Measurements from ENCODE around the gene MCM3AP.

MCM3AP gene

DNA sequence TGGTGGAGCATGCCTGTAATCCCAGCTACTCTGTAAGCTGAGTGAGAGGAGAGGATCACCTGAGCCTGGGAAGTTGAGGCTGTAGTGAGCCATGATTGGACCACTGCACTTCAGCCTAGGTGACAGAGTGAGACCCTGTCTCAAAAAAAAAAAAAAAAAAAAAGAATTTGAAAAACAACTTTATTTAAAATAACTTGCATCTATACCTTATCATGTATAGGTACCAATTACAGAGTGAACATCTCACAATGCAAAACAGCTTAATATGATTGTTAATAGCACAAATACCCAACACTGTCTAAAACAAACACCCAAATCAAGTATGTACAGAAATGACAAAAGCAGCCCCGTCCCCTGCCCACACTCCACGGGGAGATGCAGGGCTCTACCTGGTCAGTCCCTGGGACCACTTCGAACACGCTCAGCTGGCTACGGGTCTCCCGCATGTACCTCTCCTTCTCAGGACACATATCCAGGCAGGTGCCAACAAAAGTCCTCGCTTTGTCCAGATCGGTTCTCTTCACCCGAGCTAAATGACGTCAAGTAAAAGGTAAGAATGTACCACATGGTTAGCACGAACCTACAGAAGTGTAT, 10.5 kb downstream of the MCM3AP start:
- H3K4me3 ChIP-seq (ENCODE audit: insufficient read depth, low read depth, low read length, poor library complexity, severe bottlenecking), result no peak overlapping the region
- no peaks in the 10 kb centered on the region for H3K27me3 ChIP-seq (replicated peaks; ENCODE audit: control insufficient read depth, insufficient read depth, low read length, poor library complexity, severe bottlenecking)
- DNase-seq, result no peak
- no peaks in the 10 kb centered on the region for H3K4me1 ChIP-seq (ENCODE audit: control insufficient read depth, insufficient read depth, low read length, poor library complexity, severe bottlenecking)
- peaks cover 68% of the 10 kb centered on the region for H3K36me3 ChIP-seq (ENCODE audit: control insufficient read depth, insufficient read depth, low read length)
- H3K27ac ChIP-seq (ENCODE audit: insufficient read depth, low read length, poor library complexity, severe bottlenecking), result no peak overlapping the region
- H3K9me3 ChIP-seq (ENCODE audit: control insufficient read depth, low read length), result no peaks in the 10 kb centered on the region

DNA sequence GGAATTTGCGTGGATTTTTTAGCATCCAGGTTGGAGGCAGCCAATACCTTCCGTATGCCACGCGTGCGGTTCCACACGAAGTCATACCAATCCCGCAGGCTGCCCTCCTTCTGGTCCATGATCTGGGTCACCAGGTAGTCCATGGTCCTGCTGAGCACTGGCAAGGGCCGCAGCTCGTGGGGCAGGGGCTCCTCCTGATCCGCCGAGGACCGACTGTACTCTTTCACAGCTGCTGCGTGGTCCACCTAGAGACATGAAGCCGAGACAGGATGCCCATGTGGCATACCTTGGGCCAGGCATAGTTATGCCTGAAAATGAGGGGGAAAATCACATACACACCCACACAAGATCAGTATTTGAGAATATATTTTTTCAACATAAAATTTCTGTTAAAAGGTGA, 12.1 kb downstream of the MCM3AP start:
- Histone ChIP-seq H3K9me3 (ENCODE audit: control insufficient read depth, low read length) (no peaks in the 10 kb centered on the region), H3K27me3 (replicated peaks; ENCODE audit: control insufficient read depth, insufficient read depth, low read length, poor library complexity, severe bottlenecking) (no peaks in the 10 kb centered on the region), H3K4me1 (ENCODE audit: control insufficient read depth, insufficient read depth, low read length, poor library complexity, severe bottlenecking) (no peaks in the 10 kb centered on the region), H3K4me3 (ENCODE audit: insufficient read depth, low read depth, low read length, poor library complexity, severe bottlenecking) (no peak overlapping the region), H3K27ac (ENCODE audit: insufficient read depth, low read length, poor library complexity, severe bottlenecking) (no peak overlapping the region), H3K36me3 (ENCODE audit: control insufficient read depth, insufficient read depth, low read length) (peaks cover 67% of the 10 kb centered on the region)
- DNase-seq, result no peak

DNA sequence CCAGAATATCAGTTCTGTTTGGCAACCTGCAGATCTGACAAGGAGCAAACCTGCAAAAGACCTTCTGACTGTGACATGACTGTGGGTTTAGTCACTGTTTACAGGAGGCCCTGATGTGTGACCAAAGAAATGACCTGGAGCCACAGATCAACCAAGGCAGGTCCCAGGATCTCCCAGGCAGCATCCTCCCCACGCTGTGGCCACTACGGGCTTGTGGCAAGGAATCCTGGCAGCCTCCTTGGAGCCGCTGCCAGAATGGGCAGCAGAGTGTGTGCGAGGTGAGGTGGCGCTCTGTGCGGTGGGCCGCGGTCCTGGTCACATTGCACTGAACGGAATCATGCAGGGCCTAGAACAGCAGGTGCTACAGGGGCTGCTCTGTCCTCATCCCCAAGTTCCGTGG, 15.9 kb downstream of the MCM3AP start:
- H3K36me3 ChIP-seq (ENCODE audit: control insufficient read depth, insufficient read depth, low read length), result peaks cover 81% of the 10 kb centered on the region
- no peaks in the 10 kb centered on the region for H3K9me3 ChIP-seq (ENCODE audit: control insufficient read depth, low read length)
- H3K4me1 ChIP-seq (ENCODE audit: control insufficient read depth, insufficient read depth, low read length, poor library complexity, severe bottlenecking), result no peaks in the 10 kb centered on the region
- H3K27me3 ChIP-seq (replicated peaks; ENCODE audit: control insufficient read depth, insufficient read depth, low read length, poor library complexity, severe bottlenecking), result no peaks in the 10 kb centered on the region
- H3K4me3 ChIP-seq (ENCODE audit: insufficient read depth, low read depth, low read length, poor library complexity, severe bottlenecking), result no peak overlapping the region
- no peak overlapping the region for H3K27ac ChIP-seq (ENCODE audit: insufficient read depth, low read length, poor library complexity, severe bottlenecking)
- DNase-seq, result no peak

DNA sequence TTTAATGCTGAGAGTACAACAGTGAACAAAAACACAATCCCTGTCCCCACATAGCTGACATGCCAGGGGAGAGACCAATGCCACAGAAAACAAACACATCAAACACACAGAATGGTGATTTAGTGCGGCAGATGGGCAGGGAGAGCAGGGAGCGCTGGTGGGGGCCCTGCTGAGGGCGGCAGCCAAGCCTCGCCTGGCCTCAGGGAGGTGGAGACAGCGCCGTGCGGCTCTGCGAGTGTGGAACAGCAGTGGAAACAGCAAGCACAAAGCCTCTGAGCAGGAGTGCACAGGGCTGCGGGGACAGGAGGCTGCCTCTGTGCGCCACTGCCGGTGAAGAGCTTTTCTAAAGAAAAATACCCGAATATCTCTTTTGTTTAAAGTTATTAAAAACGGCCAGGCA, 17.0 kb downstream of the MCM3AP start:
- H3K27ac ChIP-seq (ENCODE audit: insufficient read depth, low read length, poor library complexity, severe bottlenecking), result no peak overlapping the region
- H3K27me3 ChIP-seq (replicated peaks; ENCODE audit: control insufficient read depth, insufficient read depth, low read length, poor library complexity, severe bottlenecking), result no peaks in the 10 kb centered on the region
- peaks cover 86% of the 10 kb centered on the region for H3K36me3 ChIP-seq (ENCODE audit: control insufficient read depth, insufficient read depth, low read length)
- H3K4me1 ChIP-seq (ENCODE audit: control insufficient read depth, insufficient read depth, low read length, poor library complexity, severe bottlenecking), result no peaks in the 10 kb centered on the region
- H3K9me3 ChIP-seq (ENCODE audit: control insufficient read depth, low read length), result no peaks in the 10 kb centered on the region
- DNase-seq, result no peak
- H3K4me3 ChIP-seq (ENCODE audit: insufficient read depth, low read depth, low read length, poor library complexity, severe bottlenecking), result no peak overlapping the region

DNA sequence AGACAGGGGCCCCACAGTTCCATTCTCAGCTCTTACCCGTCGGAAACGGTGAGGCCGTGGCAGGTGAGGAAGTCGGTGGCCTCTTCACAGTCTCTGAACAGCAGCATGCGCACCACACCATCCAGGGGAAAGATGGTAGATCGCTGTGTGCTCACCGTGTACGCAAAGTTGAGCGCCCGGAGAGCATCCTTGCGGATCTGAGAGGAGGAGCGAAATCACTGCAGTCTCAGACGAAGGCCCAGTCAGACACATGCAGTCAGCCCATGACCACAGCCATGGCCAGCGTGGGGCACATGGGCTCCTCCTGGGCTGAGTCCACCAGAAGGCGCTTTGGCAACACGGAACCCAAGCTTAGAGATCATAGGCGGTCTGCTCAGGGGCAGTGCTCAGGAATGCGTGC, 18.5 kb downstream of the MCM3AP start:
- H3K4me3 ChIP-seq (ENCODE audit: insufficient read depth, low read depth, low read length, poor library complexity, severe bottlenecking), result no peak overlapping the region
- H3K27me3 ChIP-seq (replicated peaks; ENCODE audit: control insufficient read depth, insufficient read depth, low read length, poor library complexity, severe bottlenecking), result no peaks in the 10 kb centered on the region
- H3K9me3 ChIP-seq (ENCODE audit: control insufficient read depth, low read length), result no peaks in the 10 kb centered on the region
- no peak overlapping the region for H3K27ac ChIP-seq (ENCODE audit: insufficient read depth, low read length, poor library complexity, severe bottlenecking)
- DNase-seq, result no peak
- H3K36me3 ChIP-seq (ENCODE audit: control insufficient read depth, insufficient read depth, low read length), result peaks cover 81% of the 10 kb centered on the region
- H3K4me1 ChIP-seq (ENCODE audit: control insufficient read depth, insufficient read depth, low read length, poor library complexity, severe bottlenecking), result no peaks in the 10 kb centered on the region

DNA sequence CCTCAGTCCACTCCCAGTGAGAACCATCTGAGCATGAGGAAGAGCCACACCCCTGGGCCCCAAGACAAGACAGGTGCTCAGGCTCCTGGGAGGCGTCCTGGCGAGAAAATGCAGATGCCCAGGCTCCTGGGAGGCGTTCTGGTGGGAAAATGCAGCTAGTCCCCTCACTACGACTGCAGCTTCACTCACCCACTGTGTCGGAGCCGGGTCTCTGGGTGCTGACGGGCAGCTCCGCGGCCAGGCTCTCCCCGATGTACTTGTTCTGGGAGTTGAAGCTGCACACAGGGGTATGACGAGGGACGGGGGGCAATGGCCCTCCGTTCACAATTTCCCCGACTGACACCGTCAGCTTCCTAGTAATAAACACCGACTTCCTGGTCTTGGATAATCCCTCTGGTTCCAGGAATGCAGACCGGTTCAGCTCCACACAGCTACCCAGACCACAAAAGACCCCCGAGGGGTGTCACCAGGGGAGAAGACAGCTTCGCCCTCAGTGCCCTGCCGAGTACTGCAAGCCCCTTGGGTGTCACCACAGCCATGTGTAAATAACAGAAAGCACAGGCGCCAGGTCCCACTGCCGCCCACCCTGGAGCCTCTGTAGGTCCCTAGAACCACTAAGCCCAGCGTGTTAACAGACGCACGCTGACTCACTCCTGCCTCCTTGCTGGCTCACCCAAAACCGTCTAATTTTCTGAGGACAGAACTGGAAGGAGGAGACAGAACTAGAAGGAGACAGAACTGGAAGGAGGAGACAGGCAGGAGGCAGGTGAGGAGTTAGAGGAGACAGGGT, 19.5 kb downstream of the MCM3AP start:
- no peak for DNase-seq
- no peaks in the 10 kb centered on the region for H3K27me3 ChIP-seq (replicated peaks; ENCODE audit: control insufficient read depth, insufficient read depth, low read length, poor library complexity, severe bottlenecking)
- H3K4me3 ChIP-seq (ENCODE audit: insufficient read depth, low read depth, low read length, poor library complexity, severe bottlenecking), result no peak overlapping the region
- H3K27ac ChIP-seq (ENCODE audit: insufficient read depth, low read length, poor library complexity, severe bottlenecking), result no peak overlapping the region
- peaks cover 83% of the 10 kb centered on the region for H3K36me3 ChIP-seq (ENCODE audit: control insufficient read depth, insufficient read depth, low read length)
- H3K4me1 ChIP-seq (ENCODE audit: control insufficient read depth, insufficient read depth, low read length, poor library complexity, severe bottlenecking), result no peaks in the 10 kb centered on the region
- no peaks in the 10 kb centered on the region for H3K9me3 ChIP-seq (ENCODE audit: control insufficient read depth, low read length)

DNA sequence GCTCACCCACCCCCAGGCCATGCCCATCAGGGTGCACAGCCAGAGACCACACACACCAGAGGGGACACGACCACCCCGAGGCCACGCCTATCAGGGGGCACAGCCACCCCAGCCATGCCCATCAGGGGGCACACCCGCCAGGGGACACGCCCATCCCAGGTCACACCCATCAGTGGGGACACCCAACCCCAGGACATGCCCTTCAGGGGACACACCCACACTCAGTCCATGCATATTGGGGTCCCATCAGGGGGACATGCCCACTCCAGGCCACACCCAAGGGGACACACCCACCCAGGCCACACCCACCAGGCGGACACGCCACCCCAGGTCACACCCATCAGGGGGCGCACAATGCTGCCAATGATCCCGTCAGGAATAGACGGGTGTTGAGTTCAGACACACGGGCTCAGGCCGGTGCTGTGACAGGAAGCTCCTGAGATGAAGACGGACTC, 20.7 kb downstream of the MCM3AP start:
- no peaks in the 10 kb centered on the region for H3K27me3 ChIP-seq (replicated peaks; ENCODE audit: control insufficient read depth, insufficient read depth, low read length, poor library complexity, severe bottlenecking)
- no peak overlapping the region for H3K27ac ChIP-seq (ENCODE audit: insufficient read depth, low read length, poor library complexity, severe bottlenecking)
- H3K4me3 ChIP-seq (ENCODE audit: insufficient read depth, low read depth, low read length, poor library complexity, severe bottlenecking), result no peak overlapping the region
- no peaks in the 10 kb centered on the region for H3K9me3 ChIP-seq (ENCODE audit: control insufficient read depth, low read length)
- peaks cover 84% of the 10 kb centered on the region for H3K36me3 ChIP-seq (ENCODE audit: control insufficient read depth, insufficient read depth, low read length)
- no peaks in the 10 kb centered on the region for H3K4me1 ChIP-seq (ENCODE audit: control insufficient read depth, insufficient read depth, low read length, poor library complexity, severe bottlenecking)
- DNase-seq, result no peak

DNA sequence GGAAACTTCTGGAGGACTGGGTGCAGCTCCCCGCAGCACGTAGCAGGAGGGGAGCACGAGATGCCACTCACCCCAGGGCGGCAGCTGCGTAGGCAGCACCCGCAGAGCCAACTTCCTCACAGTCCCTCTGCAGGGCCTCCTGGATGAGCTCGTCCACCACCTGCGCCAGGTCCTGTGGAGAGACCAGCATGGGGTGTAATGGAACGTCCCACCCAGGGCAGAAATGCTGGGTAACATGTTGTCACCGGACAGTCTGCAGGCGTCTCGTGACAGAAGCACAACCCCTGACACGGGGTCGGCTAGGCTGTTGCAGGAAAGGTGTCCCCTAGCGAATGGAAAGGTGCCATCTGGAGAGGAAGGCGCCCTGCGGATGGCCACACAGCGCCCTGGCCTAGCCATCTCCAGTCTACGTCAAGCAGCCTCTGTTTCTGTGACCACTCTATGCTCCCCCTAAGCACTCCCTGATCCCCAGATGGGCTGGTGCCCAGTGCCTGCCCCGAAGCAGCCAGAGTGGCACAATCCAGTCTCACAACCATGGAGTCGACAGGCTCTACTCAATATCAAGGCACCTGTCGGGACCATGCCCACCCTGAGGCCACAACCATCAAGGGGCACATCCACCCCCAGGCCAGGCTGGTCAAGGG, 21.2 kb downstream of the MCM3AP start:
- H3K27ac ChIP-seq (ENCODE audit: insufficient read depth, low read length, poor library complexity, severe bottlenecking), result no peak overlapping the region
- no peaks in the 10 kb centered on the region for H3K9me3 ChIP-seq (ENCODE audit: control insufficient read depth, low read length)
- H3K4me1 ChIP-seq (ENCODE audit: control insufficient read depth, insufficient read depth, low read length, poor library complexity, severe bottlenecking), result no peaks in the 10 kb centered on the region
- no peak overlapping the region for H3K4me3 ChIP-seq (ENCODE audit: insufficient read depth, low read depth, low read length, poor library complexity, severe bottlenecking)
- no peak for DNase-seq
- H3K27me3 ChIP-seq (replicated peaks; ENCODE audit: control insufficient read depth, insufficient read depth, low read length, poor library complexity, severe bottlenecking), result no peaks in the 10 kb centered on the region
- H3K36me3 ChIP-seq (ENCODE audit: control insufficient read depth, insufficient read depth, low read length), result peaks cover 83% of the 10 kb centered on the region

DNA sequence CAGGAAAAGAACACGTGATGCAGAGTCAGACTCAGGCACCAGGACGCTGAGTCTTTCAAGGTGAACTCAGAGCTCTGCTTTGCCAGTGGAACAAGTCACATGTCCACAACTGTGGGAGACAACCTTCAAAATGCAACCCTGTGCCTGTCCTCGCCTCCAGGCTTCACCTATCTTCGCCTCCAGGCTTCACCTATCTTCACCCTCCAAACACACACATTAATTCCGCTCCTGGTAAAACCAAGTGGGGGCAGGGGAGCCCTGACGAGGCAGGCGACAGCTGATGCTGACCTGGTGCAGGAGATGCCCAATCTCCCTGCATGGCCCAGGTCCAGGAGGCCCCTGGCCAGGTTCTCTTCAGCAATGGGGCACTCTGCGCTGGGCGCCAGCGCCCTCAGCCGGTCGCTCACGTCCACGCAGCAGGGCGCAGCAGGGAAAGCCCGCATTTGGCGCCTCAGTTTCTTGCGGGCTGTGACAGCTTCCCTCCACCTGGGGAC, 28.9 kb downstream of the MCM3AP start:
- Histone ChIP-seq H3K27ac (ENCODE audit: insufficient read depth, low read length, poor library complexity, severe bottlenecking) (no peak overlapping the region), H3K36me3 (ENCODE audit: control insufficient read depth, insufficient read depth, low read length) (peaks cover 72% of the 10 kb centered on the region)
- no peak for DNase-seq

DNA sequence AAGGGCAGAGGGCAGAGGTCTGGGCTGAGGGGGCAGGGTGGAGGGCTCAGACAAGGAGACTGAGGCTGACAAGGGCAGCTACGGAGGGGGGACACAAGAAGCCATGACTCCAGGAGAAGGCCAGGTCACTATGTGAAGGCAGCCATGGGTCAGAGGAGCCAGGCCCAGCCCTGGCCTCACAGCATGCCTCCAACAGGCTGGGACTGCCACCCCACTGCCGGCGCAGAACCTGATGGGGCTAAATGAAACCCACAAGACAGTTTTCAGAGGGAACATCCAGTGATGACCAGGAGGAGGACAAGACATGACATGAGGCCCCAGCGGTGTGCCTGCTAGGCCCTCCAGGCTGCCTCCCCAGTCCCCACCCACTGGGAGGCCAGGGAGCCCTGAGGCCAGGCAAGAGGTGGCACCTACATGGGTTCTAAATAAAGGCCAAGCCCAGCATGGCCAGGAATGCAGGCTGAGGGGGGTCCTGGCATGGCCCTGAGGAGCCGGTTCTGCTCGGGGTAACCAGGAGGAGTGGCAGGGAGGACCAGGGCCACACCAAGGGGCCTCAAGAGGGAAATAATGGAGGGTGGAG, 29.6 kb downstream of the MCM3AP start:
- no peaks in the 10 kb centered on the region for H3K4me1 ChIP-seq (ENCODE audit: control insufficient read depth, insufficient read depth, low read length, poor library complexity, severe bottlenecking)
- H3K9me3 ChIP-seq (ENCODE audit: control insufficient read depth, low read length), result no peaks in the 10 kb centered on the region
- no peak overlapping the region for H3K27ac ChIP-seq (ENCODE audit: insufficient read depth, low read length, poor library complexity, severe bottlenecking)
- H3K36me3 ChIP-seq (ENCODE audit: control insufficient read depth, insufficient read depth, low read length), result peaks cover 65% of the 10 kb centered on the region
- no peak for DNase-seq
- H3K4me3 ChIP-seq (ENCODE audit: insufficient read depth, low read depth, low read length, poor library complexity, severe bottlenecking), result no peak overlapping the region
- no peaks in the 10 kb centered on the region for H3K27me3 ChIP-seq (replicated peaks; ENCODE audit: control insufficient read depth, insufficient read depth, low read length, poor library complexity, severe bottlenecking)

More for the DNA sequence above, 28.9 kb downstream of the MCM3AP start:
- Histone ChIP-seq H3K27me3 (replicated peaks; ENCODE audit: control insufficient read depth, insufficient read depth, low read length, poor library complexity, severe bottlenecking) (no peaks in the 10 kb centered on the region), H3K4me3 (ENCODE audit: insufficient read depth, low read depth, low read length, poor library complexity, severe bottlenecking) (no peak overlapping the region), H3K4me1 (ENCODE audit: control insufficient read depth, insufficient read depth, low read length, poor library complexity, severe bottlenecking) (no peaks in the 10 kb centered on the region), H3K9me3 (ENCODE audit: control insufficient read depth, low read length) (no peaks in the 10 kb centered on the region)

Measured in effector memory CD4-positive, alpha-beta T cell (primary cell).